ENCODE data around the gene NECTIN1.

The NECTIN1 gene

GRCh38 chr11:119752946-119753345 lies 23.9 kb upstream of the NECTIN1 start:
- no peak for TF ChIP-seq ZC3H10 (CRISPR knock-in tag; IDR thresholded peaks at IDR 0.05)
- no peak for TF ChIP-seq POU6F1 (CRISPR knock-in tag; IDR thresholded peaks at IDR 0.05; ENCODE audit: borderline replicate concordance, low read depth)
- no peak for TF ChIP-seq ZFP30 (CRISPR knock-in tag; IDR thresholded peaks at IDR 0.05)
- TF ChIP-seq TSHZ2 (CRISPR knock-in tag; IDR thresholded peaks at IDR 0.05) = no peak
- TF ChIP-seq ZNF8 (CRISPR knock-in tag; IDR thresholded peaks at IDR 0.05) = no peak
- no peak for TF ChIP-seq ZNF565 (CRISPR knock-in tag; conservative IDR thresholded peaks at IDR 0.05; ENCODE audit: low read depth)
- no peak for TF ChIP-seq TCF4 (CRISPR knock-in tag; IDR thresholded peaks at IDR 0.05; ENCODE audit: borderline replicate concordance)
- TF ChIP-seq OSR1 (CRISPR knock-in tag; IDR thresholded peaks at IDR 0.05) = no peak
- TF ChIP-seq ZFP3 (CRISPR knock-in tag; IDR thresholded peaks at IDR 0.05) = no peak
- TF ChIP-seq CSDC2 (CRISPR knock-in tag; IDR thresholded peaks at IDR 0.05) = no peak
- no peak for TF ChIP-seq BACH2 (CRISPR knock-in tag; IDR thresholded peaks at IDR 0.05; ENCODE audit: borderline replicate concordance)
- no peak; the same call in 2 of the 3 replicates for ATAC-seq

- 0 out of 3 replicates have a peak, but pooled peaks have one; percentile 16 for ATAC-seq
- TF ChIP-seq, protein P1, sequence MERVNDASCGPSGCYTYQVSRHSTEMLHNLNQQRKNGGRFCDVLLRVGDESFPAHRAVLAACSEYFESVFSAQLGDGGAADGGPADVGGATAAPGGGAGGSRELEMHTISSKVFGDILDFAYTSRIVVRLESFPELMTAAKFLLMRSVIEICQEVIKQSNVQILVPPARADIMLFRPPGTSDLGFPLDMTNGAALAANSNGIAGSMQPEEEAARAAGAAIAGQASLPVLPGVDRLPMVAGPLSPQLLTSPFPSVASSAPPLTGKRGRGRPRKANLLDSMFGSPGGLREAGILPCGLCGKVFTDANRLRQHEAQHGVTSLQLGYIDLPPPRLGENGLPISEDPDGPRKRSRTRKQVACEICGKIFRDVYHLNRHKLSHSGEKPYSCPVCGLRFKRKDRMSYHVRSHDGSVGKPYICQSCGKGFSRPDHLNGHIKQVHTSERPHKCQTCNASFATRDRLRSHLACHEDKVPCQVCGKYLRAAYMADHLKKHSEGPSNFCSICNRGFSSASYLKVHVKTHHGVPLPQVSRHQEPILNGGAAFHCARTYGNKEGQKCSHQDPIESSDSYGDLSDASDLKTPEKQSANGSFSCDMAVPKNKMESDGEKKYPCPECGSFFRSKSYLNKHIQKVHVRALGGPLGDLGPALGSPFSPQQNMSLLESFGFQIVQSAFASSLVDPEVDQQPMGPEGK (CRISPR knock-in tag; IDR thresholded peaks at IDR 0.05; ENCODE audit: borderline replicate concordance) = no peak
- TF ChIP-seq ZFP3 (CRISPR knock-in tag; IDR thresholded peaks at IDR 0.05) (no peak), ARNTL (CRISPR knock-in tag; IDR thresholded peaks at IDR 0.05; ENCODE audit: borderline replicate concordance, low read depth) (no peak), ISL1 (CRISPR knock-in tag; IDR thresholded peaks at IDR 0.05) (no peak), ESRRG (CRISPR knock-in tag; IDR thresholded peaks at IDR 0.05) (no peak)
These were observed 23.4 kb upstream of the NECTIN1 start for GRCh38 chr11:119752345-119752871.

DNA sequence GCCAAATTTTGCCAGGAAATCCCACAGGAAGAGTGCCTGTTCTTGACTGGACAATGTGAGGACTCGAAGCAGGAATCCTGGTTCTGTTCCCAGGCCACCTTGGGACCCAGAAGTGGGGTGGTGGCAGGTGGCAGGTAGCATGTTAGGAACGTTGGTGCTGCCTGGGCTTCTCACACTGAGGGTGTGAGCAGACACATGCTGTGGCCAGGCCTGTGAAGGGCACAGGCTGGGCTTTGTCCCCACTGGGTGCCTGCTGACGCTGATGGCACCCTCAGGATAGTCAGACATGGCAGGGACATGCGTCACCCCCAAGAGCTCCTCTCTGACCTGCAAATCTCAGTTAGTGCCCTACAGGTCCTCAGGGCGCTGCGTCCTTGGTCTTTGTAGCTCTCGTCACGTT lies 21.1 kb upstream of the NECTIN1 start:
- no peak for ATAC-seq

DNA sequence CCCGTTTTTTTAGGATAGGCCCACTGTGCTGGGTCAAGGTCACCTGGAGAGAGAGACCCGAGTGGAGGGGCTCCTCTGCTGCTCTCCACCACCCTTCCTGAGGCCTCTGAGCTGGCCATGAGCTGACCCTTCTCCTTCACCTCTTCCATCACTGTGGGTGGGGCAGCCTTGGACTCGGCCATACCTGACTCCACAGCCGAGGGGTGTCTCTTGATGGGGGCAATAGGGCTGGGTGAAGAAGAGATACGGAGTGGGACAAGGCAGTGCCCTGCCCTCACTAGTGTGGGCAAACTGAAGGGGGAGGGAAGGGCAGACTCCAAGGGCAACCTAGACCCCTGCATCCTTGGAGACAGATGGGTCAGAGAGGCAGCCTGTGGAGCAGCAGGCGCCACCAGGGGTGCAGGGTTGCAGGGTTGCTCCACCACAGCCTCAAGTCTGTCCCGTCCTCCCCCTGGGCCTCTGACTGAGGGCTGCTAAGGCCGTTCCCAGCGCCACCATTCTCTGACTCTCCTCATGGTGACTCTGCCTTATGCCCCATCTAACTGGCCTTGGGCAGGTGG lies 20.1 kb upstream of the NECTIN1 start:
- TF ChIP-seq ZNF565 (CRISPR knock-in tag; conservative IDR thresholded peaks at IDR 0.05; ENCODE audit: low read depth) (no peak), SNAI2 (CRISPR knock-in tag; IDR thresholded peaks at IDR 0.05) (no peak), CREB5 (CRISPR knock-in tag; IDR thresholded peaks at IDR 0.05; ENCODE audit: low read depth) (no peak), PPARA (CRISPR knock-in tag; IDR thresholded peaks at IDR 0.05; ENCODE audit: borderline replicate concordance) (no peak), TCF4 (CRISPR knock-in tag; IDR thresholded peaks at IDR 0.05; ENCODE audit: borderline replicate concordance) (no peak), OSR1 (CRISPR knock-in tag; IDR thresholded peaks at IDR 0.05) (no peak), TOX (CRISPR knock-in tag; IDR thresholded peaks at IDR 0.05; ENCODE audit: borderline replicate concordance) (no peak), RARB (CRISPR knock-in tag; IDR thresholded peaks at IDR 0.05) (no peak), GLIS3 (CRISPR knock-in tag; IDR thresholded peaks at IDR 0.05) (no peak), CSRNP3 (CRISPR knock-in tag; IDR thresholded peaks at IDR 0.05) (no peak), POU6F1 (CRISPR knock-in tag; IDR thresholded peaks at IDR 0.05; ENCODE audit: borderline replicate concordance, low read depth) (no peak)

More for the DNA sequence above, 21.1 kb upstream of the NECTIN1 start:
- no peak for TF ChIP-seq PPARA (CRISPR knock-in tag; IDR thresholded peaks at IDR 0.05; ENCODE audit: borderline replicate concordance)
- no peak for TF ChIP-seq ZNF565 (CRISPR knock-in tag; conservative IDR thresholded peaks at IDR 0.05; ENCODE audit: low read depth)
- no peak for TF ChIP-seq TCF4 (CRISPR knock-in tag; IDR thresholded peaks at IDR 0.05; ENCODE audit: borderline replicate concordance)
- no peak for TF ChIP-seq ZNF70 (CRISPR knock-in tag; IDR thresholded peaks at IDR 0.05)

More for the DNA sequence above, 20.1 kb upstream of the NECTIN1 start:
- ATAC-seq = no peak

All from SK-N-SH treated with all-trans-retinoic acid at 6 μM for 48 hours (cell line).